ENCODE results near the gene CTNNA3.
A peak's percentile ranks its signal among the peaks of the same experiment; 100 is the strongest.

The CTNNA3 gene

DNA sequence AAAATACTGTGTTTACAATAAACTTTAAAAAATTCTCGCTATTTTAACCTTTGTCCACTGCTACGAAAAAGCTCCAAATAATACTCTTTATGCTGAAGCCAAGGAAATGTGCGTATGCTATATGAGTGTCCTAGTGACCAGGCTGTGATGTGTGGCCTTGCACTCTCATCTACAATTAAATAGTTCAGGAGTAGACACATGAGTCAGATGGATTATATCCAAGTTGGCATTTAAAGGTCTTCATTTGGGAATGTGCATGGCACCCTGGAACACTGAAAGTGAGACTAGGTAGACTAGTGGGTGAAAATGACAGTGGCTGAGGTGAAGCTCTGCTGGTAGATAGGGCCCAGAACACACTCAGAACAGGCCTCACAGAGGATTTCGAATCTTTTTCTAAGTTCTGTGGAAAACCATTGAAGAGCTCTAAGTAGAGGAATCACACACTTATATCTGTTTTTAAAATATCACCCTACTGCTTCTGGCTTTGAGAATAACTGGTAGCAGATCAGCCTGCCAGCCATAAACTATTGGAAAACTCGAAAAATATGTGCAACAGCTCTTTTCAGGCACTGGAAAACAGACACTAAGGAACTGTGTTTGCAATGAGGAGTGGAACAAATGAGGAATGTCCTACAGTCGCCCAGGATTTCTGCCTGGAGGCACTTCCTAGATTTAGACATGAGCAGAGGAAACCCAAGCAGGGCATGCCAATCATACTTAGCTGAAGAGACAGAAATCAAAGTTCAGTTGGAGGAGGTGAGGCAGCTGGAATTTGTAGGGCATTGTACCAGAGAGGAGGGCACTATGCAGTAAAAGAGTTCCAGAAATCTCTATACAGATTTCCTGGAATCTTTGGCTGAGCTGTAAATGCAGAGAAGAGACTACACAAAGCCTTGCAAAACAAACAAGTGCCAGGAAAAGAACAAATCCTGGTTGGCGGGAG lies 1374.0 kb downstream of the CTNNA3 start:
- TF ChIP-seq, protein P1, sequence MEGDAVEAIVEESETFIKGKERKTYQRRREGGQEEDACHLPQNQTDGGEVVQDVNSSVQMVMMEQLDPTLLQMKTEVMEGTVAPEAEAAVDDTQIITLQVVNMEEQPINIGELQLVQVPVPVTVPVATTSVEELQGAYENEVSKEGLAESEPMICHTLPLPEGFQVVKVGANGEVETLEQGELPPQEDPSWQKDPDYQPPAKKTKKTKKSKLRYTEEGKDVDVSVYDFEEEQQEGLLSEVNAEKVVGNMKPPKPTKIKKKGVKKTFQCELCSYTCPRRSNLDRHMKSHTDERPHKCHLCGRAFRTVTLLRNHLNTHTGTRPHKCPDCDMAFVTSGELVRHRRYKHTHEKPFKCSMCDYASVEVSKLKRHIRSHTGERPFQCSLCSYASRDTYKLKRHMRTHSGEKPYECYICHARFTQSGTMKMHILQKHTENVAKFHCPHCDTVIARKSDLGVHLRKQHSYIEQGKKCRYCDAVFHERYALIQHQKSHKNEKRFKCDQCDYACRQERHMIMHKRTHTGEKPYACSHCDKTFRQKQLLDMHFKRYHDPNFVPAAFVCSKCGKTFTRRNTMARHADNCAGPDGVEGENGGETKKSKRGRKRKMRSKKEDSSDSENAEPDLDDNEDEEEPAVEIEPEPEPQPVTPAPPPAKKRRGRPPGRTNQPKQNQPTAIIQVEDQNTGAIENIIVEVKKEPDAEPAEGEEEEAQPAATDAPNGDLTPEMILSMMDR (IDR thresholded peaks at IDR 0.05), result no peak

DNA sequence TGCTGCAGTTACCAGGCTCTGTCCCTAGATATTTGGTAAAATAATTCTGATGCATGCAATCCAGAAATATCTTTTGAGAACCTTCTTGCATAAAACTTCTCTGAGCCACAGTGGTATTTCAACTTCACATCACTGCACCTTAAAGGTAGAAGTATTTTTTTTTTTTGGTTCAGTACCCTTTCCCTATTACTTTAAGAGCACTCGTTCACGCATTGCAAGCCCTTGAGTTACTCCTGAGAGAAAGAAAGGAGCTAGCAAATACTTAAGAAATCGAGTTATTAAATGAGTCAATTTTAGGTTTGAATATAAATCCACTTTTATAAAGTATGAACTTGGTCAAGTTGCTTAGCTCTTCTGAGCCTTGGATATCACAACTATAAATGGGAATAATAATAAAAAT lies 1377.2 kb downstream of the CTNNA3 start:
- TF ChIP-seq, protein P1 (IDR thresholded peaks at IDR 0.05), result no peak

DNA sequence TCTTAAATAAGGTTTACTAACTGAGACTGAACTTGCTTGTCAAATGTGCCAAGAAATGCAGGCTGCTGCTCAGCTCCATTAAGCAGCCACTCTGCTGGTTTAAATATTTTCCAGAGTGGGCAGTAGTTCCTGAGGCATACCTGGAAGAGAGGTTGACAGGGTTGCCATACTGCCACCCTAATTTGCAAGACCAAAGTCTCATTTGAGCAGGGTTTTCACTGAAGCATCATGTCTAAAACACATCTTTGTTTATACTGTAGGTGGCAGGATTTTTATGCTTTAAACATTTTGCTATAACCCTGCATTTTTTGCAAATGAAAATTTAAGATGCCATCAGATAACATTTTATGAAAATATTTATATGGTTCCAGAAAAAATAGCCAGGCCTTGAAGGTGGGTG lies 1388.2 kb downstream of the CTNNA3 start:
- TF ChIP-seq, protein P1 (IDR thresholded peaks at IDR 0.05), result peak; percentile 30; the same call in 1 of the 2 replicates

DNA sequence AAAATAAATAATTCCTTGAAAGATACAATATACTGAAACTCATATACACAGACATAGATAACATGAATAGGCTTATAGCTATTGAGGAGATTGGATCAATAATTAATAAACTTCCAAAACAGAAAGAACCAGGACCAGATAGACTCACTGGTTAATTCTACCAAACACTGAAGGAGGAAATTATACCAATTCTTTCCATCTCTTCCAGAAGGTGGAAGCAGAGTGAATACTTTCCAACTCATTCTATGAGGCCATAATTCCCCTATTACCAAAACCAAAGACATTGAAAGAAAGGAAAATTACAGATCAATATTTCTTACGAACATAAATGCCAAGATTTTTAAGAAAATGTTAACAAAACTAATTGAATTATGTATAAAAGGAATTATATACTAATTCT lies 1394.9 kb downstream of the CTNNA3 start:
- TF ChIP-seq, protein P1 (IDR thresholded peaks at IDR 0.05), result no peak

DNA sequence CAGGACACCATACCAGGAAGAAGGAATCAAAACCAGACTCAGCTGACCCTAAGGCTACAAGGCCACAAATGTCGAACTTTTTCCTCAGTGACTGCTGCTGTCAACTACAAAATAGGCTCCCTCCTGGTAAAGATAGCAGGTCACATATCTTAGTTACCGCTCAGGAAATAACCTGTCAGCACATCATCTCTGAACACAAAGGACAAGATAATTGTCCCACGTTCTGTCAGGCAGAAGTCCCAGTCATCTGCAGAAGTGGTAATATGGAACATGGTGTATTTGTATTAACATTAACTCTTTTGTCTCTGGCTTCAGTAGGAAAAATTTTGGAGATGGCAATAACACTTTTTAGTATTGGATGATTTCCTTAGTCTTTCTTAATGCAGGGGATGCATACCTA lies 1400.4 kb downstream of the CTNNA3 start:
- TF ChIP-seq, protein P1 (IDR thresholded peaks at IDR 0.05), result no peak

GRCh38 chr10:66294538-66294937 lies 1401.5 kb downstream of the CTNNA3 start:
- TF ChIP-seq, protein P1 (IDR thresholded peaks at IDR 0.05), result no peak

DNA sequence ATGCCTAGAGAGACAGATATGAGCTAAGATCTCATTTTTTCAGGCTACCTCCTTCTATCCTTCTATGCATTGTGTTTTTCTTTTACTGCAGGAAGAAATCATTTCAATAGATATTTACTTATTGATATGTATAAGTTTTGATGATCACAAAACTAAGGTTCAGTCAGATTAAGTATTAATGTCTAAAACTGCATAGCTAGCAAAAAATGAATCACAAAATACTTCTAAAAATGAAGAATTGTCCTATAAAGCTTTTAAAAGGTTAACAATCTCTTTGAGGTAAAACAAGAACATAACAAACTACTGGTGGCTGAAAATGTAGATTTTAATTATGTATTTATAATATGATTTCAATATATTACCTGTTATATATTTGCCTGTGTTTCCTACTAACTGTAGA lies 1403.1 kb downstream of the CTNNA3 start:
- TF ChIP-seq, protein P1 (IDR thresholded peaks at IDR 0.05), result no peak

Data from LNCAP (cell line).